Inflammatory macrophage (primary cell): ENCODE data around the gene ADPRHL1.
"Not testable (repeated sequence)": the region's sequence is repeated elsewhere in the genome, so short reads cannot be mapped to it uniquely, and the experiment has no call there.

ENCODE experiments used
- DNase-seq, 2 donors: peaks; one replicate each; pipeline ENCODE4 v3.0.0-alpha.2; 2020 to 2022

The ADPRHL1 gene

GRCh38 chr13:113454936-113455335, 1.6 kb upstream of the ADPRHL1 start:
- DNase-seq, result no peak

- DNase-seq, result no peak
These were observed 822 bp downstream of the ADPRHL1 start for GRCh38 chr13:113452466-113452865.

DNA sequence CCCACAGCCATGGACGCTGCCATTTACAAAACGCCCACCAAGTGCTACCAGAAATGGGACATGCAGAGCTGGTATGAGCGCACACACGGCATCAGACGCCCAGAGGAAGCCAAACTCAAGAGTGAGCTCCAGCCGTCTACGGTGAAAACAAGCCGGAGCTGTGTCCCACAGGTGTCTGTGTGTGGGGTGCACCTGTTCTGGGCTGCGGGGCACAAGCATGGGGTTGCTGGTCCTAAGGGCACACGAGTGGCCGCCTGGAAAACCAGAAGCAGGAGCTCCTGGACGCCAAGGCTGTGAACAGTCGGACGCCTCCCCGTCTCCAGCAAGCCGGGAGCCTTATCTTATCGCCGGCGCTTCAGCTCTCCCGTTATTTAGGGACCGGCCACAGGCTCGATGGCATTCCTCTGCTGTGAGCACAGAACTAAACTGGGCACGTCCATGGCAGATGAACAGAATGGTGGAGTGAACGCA, 1.3 kb downstream of the ADPRHL1 start:
- no peak for DNase-seq

DNA sequence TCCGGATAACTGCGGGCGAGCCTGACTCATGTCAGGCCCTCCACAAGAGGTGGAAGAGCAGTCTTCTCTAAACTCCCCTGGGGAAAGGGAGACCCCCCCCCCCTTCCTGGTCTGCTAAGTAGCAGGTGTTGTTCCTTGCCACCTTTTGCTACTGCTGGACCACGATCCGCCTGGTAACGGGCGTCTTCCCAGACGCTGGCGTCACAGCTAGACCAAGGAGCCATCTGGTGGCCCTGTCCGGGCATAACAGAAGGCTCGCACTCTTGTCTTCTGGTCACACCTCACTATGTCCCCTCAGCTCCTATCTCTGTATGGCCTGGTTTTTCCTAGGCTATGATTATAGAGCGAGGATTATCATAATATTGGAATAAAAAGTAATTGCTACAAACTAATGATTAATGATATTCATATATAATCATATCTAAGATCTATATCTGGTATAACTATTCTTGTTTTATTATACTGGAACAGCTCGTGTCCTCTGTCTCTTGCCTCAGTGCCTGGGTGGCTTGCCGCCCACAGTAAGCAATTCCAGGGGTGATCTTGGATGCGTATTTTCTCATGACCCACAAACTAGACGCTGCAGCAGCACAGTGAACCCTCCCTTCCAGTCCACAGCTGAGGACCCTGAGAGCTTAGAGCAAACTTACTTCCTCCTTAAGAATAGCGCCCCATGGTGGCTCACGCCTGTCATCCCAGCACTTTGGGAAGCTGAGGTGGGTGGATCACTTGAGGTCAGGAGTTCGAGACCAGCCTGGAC, 2.2 kb downstream of the ADPRHL1 start:
- not testable (repeated sequence) for DNase-seq

DNA sequence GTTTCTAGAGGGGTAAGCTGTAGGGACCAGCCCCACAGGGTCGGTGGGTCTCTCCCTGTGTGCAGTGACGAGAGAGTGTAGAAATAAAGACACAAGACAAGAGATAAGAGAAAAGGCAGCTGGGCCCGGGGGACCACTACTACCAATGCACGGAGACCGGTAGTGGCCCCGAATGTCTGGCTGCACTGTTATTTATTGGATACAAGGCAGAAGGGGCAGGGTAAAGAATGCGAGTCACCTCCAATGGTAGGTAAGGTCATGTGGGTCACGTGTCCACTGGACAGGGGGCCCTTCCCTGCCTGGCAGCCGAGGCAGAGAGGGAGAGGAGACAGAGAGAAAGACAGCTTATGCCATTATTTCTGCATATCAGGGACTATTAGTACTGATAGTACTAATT, 2.9 kb downstream of the ADPRHL1 start:
- not testable (repeated sequence) for DNase-seq

DNA sequence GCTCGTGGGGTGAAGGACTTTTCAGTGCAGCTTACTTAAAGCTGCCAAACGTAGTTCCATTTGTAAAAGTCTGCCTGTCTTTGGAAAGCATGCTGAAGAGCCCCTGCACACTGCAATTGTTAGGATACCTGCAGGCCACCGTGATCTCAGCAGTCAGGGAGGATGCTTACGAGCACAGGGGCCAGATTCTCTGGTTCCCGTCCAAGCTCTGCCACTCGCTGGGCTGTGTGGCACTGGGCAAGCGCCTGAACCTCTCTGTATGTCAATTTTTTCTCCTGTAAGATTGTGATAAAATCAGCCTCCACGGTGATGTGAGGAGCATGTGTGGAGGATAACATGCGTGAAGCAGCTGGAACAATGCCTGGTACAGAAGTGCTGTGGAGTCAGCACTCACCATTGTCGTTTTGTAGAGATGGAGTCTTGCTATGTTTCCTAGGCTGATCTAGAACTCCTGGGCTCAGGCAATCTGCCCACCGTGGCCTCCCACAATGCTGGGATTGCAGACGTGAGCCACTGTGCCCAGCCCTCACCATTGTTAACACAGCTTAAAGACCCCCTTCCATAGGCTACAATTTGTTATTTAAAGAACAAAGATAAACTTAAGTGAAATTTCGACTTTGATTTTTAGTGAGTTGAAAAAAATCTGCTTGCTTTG, 3.5 kb downstream of the ADPRHL1 start:
- no peak for DNase-seq

DNA sequence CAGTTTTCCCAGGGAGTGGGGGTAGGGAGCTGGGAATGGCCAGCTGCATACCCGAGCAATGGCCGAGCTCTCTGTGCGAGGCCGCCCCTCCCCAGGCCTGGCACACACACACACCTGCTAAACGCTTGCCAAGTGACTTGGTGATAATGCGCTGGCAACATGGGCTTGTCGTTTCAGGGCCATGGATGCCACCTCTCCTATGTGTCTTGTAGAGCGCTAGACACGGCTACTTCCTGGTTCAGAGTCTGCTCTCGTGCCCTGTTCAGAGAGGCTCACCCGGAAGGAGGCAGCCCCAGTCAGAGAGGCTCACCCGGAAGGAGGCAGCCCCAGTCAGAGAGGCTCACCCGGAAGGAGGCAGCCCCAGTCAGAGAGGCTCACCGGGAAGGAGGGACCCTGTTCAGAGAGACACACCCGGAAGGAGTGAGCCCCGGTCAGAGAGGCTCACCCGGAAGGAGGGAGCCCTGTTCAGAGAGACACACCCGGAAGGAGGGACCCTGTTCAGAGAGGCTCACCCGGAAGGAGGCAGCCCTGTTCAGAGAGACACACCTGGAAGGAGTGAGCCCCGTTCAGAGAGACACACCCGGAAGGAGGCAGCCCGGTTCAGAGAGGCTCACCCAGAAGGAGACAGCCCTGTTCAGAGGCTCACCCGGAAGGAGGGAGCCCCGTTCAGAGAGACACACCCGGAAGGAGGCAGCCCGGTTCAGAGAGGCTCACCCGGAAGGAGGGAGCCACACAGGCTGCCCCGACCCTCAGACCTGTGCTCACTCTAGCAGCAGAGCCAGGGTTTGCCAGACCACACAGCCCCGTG, 4.2 kb downstream of the ADPRHL1 start:
- peak in 1 of 2 donors; percentile 13 for DNase-seq

DNA sequence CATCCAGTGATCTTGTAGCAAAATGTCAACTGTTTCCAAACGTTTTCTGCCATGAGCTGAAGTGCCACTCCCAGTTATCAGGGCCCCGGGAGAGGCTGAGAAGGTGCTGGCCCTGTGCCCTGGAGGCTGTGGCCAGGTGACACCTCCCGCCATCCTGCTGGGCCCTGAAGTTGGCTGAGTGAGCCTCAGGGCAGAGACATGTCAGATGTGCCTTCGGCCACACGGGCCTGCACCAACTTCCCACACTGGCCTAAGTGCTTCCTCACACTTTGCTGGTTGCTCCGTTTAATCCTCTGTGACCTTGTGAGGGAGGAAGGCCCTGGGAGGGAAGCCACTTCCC, 4.8 kb downstream of the ADPRHL1 start:
- DNase-seq, result no peak

DNA sequence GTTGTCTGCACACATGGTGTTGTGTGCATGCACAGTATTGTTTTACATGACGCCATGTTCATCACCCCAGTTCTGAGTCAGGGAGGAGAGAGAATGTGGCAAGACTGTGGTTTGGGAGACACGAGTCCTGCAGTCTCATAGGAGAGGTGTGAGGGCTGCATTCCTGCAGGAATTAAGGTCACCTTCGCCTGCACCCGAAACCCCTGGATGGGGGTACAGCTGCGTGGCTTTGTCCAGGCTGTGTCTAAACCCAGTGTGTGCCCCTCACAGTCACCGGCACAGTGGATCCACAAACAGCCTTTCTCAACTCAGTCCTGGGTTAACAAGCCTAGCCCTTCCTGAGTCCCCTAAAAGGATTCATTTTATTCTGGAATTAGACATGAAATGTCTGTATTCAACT, 5.7 kb downstream of the ADPRHL1 start:
- DNase-seq, result no peak

GRCh38 chr13:113446488-113446854, 6.8 kb downstream of the ADPRHL1 start:
- DNase-seq, result no peak

DNA sequence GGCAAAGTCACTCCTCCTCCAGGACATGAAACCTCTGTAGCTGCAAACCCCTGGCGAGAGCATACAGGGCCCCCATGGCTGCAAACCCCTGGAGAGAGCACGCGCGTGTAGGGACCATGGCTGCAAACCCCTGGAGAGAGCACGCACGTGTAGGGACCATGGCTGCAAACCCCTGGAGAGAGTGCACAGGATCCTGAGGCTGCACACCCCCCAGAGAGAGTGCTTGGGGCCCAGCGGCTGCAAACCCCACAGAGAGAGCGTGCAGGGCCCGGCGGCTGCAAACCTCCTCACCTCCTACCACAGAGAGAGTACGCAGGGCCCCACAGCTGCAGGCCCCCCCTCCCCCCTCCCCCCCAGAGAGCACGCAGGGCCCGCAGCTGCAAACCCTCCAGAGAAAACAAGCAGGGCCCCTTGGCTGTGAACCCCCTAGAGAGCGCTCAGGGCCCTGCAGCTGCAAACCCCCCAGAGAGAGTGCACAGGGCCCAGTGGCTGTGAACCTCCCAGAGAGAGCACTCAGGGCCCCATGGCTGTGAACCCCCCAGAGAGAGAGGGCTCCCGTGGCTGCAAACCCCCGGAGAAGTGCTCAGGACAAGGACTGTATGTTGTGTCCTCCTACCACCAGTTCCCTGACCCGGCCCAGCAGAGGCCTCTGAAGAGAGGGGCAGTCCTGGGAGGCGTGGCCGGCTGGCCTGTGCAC, 7.3 kb downstream of the ADPRHL1 start:
- no peak for DNase-seq

DNA sequence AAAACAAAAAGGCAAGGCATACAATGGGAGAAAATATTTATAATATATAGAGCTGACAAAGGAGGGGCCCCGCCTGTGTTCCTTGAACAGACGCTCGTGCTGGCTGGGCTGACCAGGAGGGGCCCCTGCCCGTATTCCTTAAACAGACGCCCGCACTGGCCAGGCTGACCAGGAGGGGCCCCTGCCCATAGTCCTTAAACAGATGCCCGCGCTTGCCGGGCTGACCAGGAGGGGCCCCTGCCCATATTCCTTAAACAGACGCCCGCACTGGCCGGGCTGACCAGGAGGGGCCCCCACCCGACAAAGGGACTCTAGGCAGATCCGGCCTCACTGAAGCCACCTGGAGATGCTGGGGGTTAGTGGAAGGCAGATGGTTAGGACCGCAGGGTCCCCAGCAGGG, 9.3 kb downstream of the ADPRHL1 start:
- no peak for DNase-seq

DNA sequence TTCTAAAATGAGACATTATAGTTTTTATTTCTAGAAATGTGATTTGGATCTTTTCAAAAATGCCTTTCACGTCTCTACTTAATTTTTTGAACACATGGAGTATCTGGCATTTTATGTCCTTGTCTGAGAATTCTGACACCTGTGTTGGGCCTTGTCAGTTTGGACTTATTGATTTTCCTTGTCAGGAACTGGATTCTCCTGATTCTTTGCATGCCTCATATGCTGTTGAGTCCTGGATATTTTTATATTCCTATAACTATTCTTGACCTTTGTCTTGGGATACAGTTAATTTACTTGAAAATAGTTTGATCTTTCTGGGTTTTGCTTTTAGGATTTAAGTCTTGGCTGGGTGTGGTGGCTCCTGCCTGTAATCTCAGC, 10.3 kb downstream of the ADPRHL1 start:
- no peak for DNase-seq

GRCh38 chr13:113442354-113442984, 10.8 kb downstream of the ADPRHL1 start:
- DNase-seq, result no peak

GRCh38 chr13:113441661-113442060, 11.6 kb downstream of the ADPRHL1 start:
- DNase-seq, result no peak

- DNase-seq, result peak in 1 of 2 donors; percentile 17
These were observed 15.8 kb downstream of the ADPRHL1 start for GRCh38 chr13:113437408-113438010.

GRCh38 chr13:113436866-113437265, 16.4 kb downstream of the ADPRHL1 start:
- not testable (repeated sequence) for DNase-seq

DNA sequence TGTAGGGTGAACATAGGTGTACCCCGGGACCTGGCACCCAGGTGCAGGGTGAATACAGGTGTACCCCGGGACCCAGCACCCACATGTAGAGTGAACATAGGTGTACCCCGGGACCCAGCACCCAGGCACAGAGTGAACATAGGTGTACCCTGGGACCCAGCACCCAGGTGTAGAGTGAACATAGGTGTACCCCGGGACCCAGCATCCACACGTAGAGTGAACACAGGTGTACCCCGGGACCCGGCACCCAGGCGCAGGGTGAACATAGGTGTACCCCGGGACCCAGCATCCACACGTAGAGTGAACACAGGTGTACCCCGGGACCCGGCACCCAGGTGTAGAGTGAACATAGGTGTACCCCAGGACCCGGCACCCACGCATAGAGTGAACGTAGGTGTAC, 17.4 kb downstream of the ADPRHL1 start:
- not testable (repeated sequence) for DNase-seq

DNA sequence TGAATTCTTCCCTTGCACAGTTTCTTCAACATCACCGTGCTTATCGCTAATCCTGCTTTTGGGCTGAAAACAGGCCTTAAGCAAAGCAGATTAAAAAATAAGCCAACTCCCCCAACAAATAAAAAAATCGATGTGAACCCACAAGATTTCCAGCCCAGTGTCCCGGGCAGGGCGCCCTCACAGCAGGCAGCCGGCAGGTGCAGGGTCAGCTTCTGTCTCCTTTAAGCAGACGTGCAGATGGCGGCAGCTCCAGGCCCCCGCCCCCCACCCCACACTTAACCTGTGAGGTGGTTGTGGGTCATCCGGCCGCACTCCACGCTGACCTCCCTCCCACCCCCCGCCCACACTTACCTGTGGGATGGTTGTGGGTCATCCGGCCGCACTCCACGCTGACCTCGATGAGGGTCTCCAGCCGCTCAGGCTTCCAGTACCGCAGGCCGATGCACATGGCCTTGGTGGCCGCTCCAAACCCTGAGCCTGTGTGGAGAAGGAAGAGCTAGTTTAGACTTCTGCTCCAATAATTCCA, 19.8 kb downstream of the ADPRHL1 start:
- no peak for DNase-seq

DNA sequence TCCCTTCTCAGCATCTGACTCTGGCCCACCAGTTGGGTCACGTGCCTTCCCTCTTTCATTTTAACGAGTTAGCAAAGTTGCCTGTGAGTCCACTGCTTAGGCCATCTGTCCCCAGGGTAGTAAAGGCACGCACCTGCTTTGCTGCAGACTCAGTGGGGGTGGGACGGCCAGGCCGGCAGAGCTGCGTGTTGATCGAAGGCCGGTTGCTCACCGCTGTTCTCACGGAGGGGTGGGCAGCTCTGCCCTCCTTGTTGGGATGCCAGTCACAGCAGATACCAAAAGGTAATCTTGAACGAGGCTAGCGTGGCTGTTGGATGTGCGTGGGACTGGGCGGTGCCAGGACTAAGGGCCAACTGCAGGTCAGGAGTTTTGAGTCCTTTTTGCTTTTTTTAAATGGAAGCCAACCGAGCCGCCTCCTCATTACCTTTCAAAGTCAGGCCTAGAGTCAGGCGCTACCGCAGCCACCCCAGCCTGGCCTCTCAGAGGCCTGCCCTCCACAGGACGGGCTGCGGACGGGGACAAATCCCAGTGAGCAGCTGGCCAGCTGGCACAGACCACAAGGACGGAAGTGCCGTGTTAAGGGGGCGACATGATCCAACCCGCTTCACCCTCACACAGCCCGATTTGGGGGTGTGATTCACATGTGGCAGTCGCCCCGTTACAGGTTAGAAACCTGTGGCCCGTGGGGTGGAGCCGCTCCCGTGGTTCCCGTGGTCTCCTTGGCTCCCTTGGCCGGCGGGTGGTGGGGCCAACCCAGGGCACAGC, 20.6 kb downstream of the ADPRHL1 start:
- no peak for DNase-seq

DNA sequence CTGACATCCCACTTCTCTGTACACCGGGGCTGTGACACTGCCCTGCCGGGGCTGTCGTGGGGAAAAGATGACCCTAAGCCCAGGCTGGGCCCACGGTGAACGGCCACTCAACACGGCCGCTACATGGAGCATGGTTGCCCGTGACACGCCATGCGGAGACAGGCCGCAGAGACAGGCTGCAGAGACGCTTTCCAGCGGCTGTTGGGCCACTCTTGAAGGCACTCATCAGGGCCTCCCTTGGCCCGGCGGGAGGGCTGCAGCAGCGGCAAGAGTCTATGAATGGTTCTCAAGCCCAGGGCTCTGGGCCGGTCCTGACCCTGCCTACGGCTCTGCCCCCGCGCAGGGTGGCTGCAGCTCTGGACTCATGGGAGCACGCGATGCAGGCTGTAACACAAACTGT, 22.1 kb downstream of the ADPRHL1 start:
- DNase-seq, result no peak
